Mononuclear cell (primary cell): ENCODE measurements around the gene IP6K2. TPM values are rescaled to one million over a fixed set of nuclear protein-coding genes. Genes with fewer than 3 reads are reported as not detected.
A peak's percentile ranks its signal among the peaks of the same experiment; 100 is the strongest.

Source experiments
- H3K27me3 ChIP-seq: 2 replicates; pipeline ENCODE4 v1.6.0; 2011; ENCODE audit warnings: low read length, control low read depth; ENCODE audit not compliant: insufficient read depth
- H3K4me1 ChIP-seq: 2 replicates; pipeline ENCODE4 v1.5.1; 2011; ENCODE audit warnings: mild to moderate bottlenecking, low read length, control low read depth; ENCODE audit not compliant: insufficient read depth
- H3K4me3 ChIP-seq: 2 replicates; pipeline ENCODE4 v1.5.1; 2011; ENCODE audit warnings: mild to moderate bottlenecking, low read length, moderate library complexity
- H3K9me3 ChIP-seq: 2 replicates; pipeline ENCODE4 v1.5.1; 2011; ENCODE audit warnings: low read depth, mild to moderate bottlenecking, control low read depth, low read length
- total RNA-seq: library from RNA; depleted of rRNA; stranded (reverse); fragments of >200 nt; gene quantifications from one replicate; pipeline ENCODE4 v1.2.3, GENCODE V29; 2012

The IP6K2 gene
- total RNA-seq, 1 donor: 92.5 TPM

DNA sequence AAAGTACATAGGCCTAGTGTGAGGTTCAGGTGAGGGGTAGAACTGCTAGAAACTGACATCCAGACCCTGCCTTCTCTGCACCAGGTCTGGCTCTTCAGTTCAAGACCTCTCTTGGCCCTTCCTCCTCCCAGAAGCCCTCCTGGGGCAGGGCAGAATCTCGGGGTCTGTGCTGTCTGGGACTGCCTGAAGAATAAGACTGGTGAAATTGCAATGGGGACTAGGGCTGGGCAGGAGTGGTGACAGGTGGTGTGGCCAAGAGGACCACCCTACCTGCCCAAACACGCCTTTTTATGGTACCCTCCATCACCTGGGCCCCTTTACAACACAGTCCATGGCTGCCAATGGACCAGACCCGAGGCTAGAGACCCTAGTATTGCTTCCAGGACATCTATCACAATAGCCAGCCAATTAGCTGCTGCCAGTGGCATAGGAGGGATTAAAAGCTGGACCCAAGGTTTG lies 29.8 kb downstream of the IP6K2 start:
- Histone ChIP-seq H3K4me1 (peaks cover 24% of the 10 kb centered on the region), H3K4me3 (no peak overlapping the region), H3K27me3 (no peaks in the 10 kb centered on the region), H3K9me3 (no peaks in the 10 kb centered on the region)

DNA sequence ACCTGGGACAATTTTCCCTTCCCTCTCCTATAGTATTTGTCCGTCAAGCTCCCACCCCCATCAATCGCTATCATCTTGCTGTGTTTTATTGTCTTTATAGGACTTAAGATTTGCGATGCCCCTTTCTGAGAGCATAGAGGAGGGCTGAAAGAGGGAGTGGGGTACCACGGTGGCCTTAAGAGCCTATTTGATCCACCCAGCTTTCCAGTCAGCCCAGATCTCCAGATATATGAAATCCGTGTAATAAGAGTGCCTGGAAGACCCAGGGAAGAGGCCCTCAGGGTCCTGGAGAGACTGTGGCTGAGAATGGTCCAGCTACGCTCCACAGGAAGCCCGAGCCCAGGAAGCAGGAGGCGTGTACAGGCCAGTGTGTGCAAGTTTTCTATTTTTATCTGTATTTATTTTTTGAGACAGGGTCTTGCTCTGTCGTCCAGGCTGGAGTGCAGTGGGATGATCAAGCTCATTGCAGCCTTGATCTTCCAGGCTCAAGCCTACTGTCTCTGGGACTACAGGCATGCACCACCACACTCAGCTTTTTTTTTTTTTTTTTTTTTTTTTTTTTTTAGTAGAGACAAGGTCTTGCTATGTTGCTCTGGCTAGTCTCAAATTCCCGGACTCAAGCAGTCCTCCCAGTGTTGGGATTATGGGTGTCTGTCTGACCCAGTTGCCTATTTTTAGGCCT lies 30.3 kb downstream of the IP6K2 start:
- H3K9me3 ChIP-seq: no peaks in the 10 kb centered on the region
- no peaks in the 10 kb centered on the region for H3K27me3 ChIP-seq
- H3K4me3 ChIP-seq: no peak overlapping the region
- H3K4me1 ChIP-seq: peaks cover 24% of the 10 kb centered on the region

DNA sequence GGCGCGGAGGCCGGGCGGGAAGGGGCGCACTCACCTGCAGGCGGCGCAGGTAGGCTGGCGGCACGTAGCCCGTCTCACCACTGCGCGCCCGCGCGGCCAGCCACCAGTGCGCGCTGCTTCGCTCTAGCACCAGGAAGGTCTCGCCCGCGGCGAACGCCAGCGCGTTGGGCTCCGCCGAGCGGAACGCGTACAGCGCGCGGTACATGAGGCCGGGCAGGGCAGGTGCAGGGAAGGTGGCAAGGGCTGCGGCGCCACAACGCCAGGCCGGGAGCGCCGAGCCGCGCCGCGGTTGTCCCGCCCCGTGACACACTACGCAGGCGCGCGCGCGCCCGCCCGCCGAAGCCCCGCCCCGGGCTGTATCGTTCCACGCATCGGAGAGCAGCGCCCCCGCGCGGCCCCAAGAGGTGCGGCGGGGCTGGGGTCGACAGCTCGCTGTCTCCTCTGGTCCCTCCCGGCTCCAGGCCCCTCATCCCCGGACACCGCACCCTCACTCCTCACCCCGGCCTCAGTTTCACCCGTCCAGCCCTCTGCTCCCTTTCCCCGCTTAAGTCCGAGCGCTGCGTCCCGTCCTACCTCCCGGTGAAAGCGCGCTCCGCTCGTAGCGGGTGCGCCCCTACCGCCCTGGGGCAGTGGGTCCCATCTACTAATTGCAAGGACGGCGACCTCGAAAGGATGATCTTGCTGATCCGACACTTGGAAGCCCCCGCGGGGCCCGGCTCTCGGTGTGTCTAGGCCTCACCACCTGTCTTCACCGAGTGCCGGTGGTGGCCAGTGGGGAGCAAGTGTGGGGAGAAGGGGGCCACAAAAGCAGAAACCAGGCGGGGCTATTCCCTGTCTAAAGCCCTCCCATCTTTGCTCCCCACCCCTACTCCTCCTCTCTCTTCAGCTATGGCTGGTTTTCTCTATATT lies 31.2 kb downstream of the IP6K2 start, which contains the start of gene NCKIPSD:
Gene NCKIPSD (minus strand): TSS at position 313 of the 909 bp plus-strand sequence. CDS start 108 bp downstream, at position 205.
- no peaks in the 10 kb centered on the region for H3K27me3 ChIP-seq
- H3K4me1 ChIP-seq: peaks cover 24% of the 10 kb centered on the region
- H3K4me3 ChIP-seq: peak within 1 kb of the TSS; percentile 76
- no peaks in the 10 kb centered on the region for H3K9me3 ChIP-seq

DNA sequence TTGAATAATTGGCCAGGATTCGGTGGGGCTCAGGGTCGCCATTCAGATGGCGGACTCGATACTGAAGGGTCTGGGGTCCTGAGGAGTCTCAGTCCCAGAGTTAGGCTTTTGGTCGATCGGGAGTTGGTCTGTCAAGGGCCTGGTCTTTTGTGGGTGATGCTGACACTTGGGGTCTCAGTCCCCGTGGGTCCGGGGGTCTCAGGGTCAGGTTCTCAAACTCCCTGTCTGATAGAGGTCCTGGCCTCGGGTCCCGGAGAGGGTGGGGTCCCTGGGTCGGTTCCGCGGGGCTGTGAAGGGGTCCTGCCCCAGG lies 31.8 kb downstream of the IP6K2 start:
- Histone ChIP-seq H3K4me3 (peak overlapping the region; percentile 76), H3K4me1 (peaks cover 26% of the 10 kb centered on the region), H3K9me3 (no peaks in the 10 kb centered on the region), H3K27me3 (no peaks in the 10 kb centered on the region)

DNA sequence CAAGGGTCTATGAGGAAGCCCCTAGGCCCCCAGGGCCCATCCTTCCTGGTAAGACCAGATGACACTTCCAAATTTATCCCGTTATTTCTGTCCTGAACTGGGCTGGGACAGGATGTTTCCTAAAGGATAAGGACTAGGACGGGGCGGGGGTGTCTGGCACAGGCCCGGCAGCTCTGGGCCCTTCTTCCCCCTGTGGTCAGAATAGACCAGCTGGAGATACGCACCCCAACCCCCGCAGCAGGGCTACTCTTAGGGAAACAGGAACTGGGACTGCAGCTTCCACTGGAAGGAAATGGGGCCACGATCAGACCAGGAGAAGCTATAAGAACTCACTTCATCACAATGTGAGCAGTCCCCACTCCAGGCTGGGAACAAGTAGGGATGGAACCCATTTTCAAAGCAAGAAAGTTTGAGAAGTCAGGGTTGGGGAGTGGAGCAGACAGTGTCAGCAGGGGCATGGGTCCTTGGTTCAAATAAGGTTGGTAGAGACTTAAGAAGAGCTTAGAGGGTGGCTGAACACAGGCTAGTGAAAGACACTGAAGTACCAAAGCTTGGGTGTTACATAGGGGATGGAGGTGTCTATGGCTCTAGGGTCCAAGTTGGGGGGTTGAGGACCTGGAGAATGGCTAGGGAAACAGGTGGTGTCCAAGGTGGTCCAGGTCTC lies 32.4 kb downstream of the IP6K2 start:
- H3K4me3 ChIP-seq: no peak overlapping the region
- H3K4me1 ChIP-seq: peaks cover 32% of the 10 kb centered on the region
- H3K27me3 ChIP-seq: no peaks in the 10 kb centered on the region
- no peaks in the 10 kb centered on the region for H3K9me3 ChIP-seq

DNA sequence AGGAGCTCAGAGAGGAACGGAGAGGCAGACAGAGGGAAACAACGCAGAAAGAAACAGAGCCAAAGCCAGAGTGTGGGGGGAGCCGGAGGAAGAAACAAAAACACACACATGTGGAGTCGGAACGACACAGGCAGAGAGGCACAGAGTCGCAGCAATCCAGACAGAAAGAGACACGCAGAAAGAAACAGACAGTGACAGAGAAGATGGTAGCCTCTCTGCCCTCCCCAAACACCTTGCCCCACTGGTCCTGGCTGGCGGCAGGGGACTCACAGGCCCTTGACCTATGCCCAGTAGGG lies 33.0 kb downstream of the IP6K2 start:
- peaks cover 37% of the 10 kb centered on the region for H3K4me1 ChIP-seq
- H3K9me3 ChIP-seq: no peaks in the 10 kb centered on the region
- H3K4me3 ChIP-seq: no peak overlapping the region
- H3K27me3 ChIP-seq: no peaks in the 10 kb centered on the region

DNA sequence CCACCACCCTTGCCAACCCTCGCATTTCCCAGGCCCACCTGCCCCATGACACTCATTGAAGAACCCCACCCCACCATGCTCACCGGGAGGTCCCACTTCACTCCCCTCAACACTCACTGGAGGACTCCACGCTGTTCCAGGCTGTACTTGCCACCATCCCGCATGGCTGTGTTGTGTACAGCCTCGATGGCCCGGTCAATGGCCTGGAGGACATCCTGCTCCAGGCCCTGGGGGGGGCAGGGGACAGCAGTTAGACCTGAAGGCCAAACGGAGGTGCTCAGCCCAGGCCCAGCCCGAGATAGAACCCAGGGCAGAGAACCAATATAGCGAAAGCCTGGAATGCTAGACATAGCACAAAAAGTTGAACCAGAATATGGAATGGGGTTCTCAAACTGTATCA lies 34.2 kb downstream of the IP6K2 start:
- Histone ChIP-seq H3K9me3 (no peaks in the 10 kb centered on the region), H3K4me1 (peaks cover 37% of the 10 kb centered on the region), H3K4me3 (no peak overlapping the region), H3K27me3 (no peaks in the 10 kb centered on the region)

DNA sequence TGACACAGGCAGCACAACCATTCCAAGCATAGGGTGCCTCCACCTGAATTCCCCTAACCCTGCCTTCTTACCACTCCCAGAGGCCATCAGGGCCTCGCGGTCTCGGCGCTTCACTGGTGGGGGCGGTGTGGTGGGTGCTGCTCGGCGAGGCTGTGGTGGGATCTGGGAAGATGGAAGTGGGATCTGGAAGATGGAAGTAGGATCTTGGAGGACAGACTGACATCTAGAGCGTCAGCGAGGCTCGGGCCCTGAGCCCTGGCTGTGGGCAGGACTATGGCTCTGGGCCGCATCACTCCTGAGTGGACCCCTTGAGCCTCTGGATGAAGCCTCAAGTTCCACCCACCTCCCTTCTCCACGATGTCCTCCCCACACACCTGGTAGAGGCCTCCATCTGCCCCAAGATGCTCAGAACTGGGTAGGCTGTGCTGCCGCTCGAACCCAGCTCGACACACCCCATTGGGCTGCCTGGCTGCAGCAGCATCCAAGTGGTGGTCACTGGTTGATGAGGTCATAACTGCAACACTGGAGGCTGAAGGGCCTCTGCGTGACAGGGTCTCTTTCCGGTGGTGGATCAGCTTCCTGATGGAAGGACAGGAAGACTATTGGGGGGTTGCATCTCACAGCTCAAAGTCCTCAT lies 34.9 kb downstream of the IP6K2 start:
- no peaks in the 10 kb centered on the region for H3K27me3 ChIP-seq
- H3K4me1 ChIP-seq: peaks cover 37% of the 10 kb centered on the region
- no peaks in the 10 kb centered on the region for H3K9me3 ChIP-seq
- H3K4me3 ChIP-seq: no peak overlapping the region

DNA sequence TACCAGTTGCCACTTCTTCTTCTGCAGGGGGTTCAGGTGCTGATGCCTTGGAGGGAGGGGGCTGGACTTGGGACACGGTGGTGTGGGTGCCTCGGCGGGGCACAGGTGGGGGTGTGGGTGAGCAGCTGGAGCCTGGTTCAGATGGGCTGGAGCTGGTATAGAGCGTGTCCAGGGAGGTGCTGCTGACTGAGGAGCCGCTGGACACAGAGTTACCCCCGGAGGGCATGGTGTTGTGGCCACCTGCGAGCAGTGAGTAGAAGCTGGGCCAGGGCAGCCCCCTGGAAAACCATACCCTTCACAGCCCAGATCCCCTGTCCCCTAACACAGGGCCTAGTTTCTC lies 35.5 kb downstream of the IP6K2 start:
- H3K4me1 ChIP-seq: peaks cover 35% of the 10 kb centered on the region

DNA sequence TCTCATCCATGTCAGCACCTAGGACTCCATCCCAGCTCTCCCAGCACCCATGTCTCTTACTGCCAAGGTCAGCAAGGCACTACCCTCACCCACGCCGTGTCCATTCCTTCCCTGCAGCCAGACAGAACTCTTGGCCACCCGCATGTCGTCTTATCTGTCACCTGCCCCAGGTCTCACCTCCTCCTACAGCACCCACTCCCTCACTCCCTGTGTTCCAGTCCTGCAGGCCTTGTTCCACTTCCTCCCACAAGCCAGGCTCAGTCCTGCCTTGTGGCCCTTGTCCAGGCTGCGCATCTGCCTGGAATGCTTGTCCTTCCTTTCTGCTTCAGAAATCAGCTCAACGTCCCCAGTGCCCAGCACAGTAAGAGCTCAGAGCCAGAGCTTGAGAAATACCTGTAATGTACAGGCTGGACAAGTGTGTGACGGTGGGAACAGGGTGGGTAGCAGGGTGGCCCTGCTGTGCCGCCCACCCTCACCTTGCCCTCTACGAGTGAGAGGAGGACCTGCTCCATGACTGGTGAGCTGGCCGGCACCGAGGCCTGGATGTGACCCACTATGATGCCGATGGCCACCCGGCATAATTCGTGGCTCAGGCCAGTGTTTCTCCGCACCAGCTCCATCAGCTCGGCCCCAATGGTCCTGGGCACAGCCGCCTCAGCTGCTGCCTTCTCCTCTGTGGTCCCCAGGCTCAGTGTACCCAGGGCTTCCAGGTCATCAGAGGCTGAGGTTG lies 36.0 kb downstream of the IP6K2 start:
- Histone ChIP-seq H3K4me1 (peaks cover 29% of the 10 kb centered on the region), H3K9me3 (no peaks in the 10 kb centered on the region), H3K27me3 (no peaks in the 10 kb centered on the region), H3K4me3 (no peak overlapping the region)

More for the DNA sequence above, 35.5 kb downstream of the IP6K2 start:
- Histone ChIP-seq H3K9me3 (no peaks in the 10 kb centered on the region), H3K27me3 (no peaks in the 10 kb centered on the region), H3K4me3 (no peak overlapping the region)

DNA sequence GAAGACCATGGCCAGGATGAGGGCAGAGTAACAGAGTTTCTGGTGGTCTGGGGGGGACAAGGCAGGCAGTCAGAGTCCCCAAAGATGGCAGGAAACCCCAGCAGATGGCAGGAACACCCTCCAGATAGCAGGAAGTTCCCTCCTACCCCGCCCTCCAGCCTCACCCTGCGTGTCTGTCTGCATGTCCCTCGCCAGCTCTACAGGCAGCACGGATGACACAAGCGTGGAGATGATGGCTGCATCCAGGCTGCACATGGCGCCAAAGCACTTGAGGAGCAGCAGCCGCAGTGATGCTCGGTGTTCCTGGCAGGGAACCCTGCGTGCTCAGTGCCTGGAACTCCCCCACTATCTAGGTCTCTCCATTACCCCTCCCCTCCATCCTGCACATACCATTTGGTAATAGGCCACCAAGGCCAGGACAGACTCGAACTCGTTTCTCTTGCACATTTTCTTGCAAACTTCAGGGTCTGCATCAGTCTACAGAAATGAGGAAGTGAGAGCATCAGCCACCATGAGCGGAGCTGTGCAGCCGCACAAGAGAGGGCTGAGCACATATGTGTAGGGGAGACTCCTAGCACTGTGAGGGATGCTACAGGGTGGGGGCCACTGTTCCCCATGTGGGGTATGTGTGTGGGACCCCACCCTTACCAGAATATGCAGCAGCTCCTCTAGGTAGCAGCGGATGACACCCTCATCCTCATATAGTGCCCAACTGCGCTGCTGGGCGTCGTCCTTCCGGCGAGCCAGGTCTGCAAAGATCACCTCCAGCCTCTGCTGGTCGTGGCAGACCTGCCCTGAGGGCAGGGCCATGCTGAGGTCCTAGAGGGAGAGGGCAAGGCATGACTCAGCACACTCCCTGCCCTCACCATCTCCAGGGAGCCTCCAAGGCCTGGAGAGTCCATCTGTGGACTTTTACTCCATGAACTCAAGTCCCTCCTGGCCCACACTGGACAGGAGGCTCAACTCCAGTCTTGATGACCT lies 37.3 kb downstream of the IP6K2 start:
- no peaks in the 10 kb centered on the region for H3K9me3 ChIP-seq
- peaks cover 21% of the 10 kb centered on the region for H3K4me1 ChIP-seq
- H3K4me3 ChIP-seq: no peak overlapping the region
- no peaks in the 10 kb centered on the region for H3K27me3 ChIP-seq

DNA sequence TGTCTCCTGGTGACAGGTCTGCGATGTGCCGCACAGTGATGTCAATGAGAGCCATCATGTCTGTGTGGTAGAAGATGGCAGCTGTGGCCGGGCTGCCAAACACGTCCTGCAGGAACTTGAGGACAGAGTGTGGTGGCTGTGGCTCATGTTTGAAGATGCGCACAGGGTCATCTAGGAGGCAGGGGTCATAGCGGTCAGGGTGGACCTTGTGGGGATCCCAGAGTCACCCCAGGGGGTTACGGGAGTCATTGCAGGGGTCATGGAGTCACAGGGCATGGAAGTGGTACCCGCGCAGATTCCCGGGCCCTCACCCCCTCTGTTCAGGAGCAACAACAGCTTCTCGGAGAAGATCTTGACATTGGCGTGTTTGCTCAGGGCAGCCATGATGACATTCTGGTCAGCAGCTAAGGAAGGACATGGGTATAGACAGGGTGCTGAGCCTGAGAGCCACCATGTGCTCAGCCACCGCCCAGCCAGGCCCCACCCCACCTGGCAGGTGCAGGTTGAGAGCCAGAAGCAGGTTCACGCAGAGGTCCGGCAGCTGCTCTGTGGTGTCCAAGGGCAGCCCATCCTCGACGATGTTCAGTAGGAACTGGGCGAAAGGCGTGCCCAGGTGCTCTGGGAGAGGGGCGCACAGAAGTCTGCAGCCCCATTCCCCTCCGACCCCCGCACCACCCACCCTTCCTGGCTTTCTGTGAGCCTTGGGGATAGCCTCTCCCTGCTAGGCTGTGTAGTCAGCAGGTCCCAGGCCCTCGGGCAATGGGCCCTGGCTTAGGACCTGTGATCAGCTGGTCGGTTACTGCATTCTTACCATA lies 38.2 kb downstream of the IP6K2 start:
- Histone ChIP-seq H3K27me3 (no peaks in the 10 kb centered on the region), H3K4me1 (peaks cover 13% of the 10 kb centered on the region), H3K4me3 (no peak overlapping the region), H3K9me3 (no peaks in the 10 kb centered on the region)

DNA sequence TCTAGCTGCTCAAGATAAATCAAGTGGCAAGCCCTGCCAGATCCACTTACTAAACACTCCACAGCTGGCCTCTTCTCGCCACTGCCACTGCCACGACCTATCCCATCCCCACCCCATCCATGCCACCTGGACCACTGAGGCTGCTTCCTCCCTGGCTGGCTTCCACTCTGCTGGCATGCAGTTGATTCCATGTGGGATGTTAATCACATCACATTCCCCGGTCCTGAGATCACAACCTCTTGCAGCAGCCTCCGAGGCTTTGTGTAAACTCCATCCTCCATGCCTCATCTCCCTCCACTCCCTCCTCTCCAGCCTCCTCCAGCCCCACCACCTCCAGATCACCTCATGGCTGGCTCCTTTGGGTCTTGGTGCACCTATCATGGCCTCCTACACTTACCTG lies 39.0 kb downstream of the IP6K2 start:
- H3K9me3 ChIP-seq: no peaks in the 10 kb centered on the region
- H3K27me3 ChIP-seq: no peaks in the 10 kb centered on the region
- no peak overlapping the region for H3K4me3 ChIP-seq

More for the DNA sequence above, 39.0 kb downstream of the IP6K2 start:
- peaks cover 13% of the 10 kb centered on the region for H3K4me1 ChIP-seq
